ENCODE results near the gene CAPN3.
"Not testable (repeated sequence)": the region's sequence is repeated elsewhere in the genome, so short reads cannot be mapped to it uniquely, and the experiment has no call there.

The CAPN3 gene

DNA sequence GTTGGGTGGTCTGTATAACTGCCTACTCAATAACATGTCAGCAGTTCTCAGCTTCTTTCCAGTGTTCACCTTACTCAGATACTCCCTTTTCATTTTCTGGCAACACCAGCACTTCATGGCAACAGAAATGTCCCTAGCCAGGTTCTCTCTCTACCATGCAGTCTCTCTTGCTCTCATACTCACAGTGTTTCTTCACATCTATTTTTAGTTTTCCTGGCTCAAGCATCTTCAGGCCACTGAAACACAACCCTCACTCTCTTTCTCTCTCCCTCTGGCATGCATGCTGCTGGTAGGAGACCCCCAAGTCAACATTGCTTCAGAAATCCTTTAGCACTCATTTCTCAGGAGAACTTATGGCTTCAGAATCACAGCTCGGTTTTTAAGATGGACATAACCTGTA is at the start of gene CAPN3:
CAPN3 (plus strand) TSS at position 253 of the 400 bp plus-strand sequence. CDS start 305 bp downstream, outside the sequence.
- no peak for DNase-seq (ENCODE audit: low spot score)

DNA sequence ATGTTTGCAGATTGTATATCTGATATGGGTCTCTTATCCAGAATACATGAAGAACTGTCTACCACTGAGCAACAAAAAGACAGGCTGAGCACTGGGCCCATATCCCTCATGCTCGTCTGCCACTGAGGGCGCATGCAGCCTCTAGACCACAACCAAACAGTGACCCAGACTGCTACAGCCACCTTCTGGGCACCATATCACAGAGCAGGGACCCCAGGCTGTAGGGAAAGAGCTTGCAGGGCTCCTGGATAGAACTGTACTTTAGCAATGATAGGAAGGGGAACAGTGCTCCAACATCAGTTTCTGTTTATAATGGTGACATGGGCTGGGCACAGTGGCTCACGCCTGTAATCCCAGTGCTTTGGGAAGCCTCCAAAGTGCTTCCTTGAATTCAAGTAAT is 45.8 kb upstream of the CAPN3 start:
- peak; percentile 21 for DNase-seq (ENCODE audit: low spot score)

GRCh38 chr15:42314818-42315217 is 44.5 kb upstream of the CAPN3 start:
- no peak for DNase-seq (ENCODE audit: low spot score)

DNA sequence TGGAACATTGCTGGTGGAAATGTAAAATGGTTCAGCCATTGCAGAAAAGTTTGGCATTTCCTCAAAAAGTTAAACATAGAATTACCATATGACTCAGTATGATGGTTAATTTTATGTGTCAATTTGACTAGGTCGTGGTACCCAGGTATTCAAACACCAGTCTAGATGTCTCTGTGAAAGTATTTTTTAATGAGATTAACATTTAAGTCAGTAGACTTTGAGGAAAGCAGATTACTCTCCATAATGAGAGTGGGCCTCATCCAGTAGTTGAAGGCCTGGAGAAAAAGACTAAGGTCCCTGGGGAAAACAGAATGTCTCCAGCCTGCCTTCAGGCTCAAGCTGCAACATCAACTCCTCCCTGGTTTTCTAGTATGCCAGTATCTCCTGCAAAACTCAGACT is 43.8 kb upstream of the CAPN3 start:
- DNase-seq (ENCODE audit: low spot score): no peak

GRCh38 chr15:42316282-42316805 is 43.0 kb upstream of the CAPN3 start:
- DNase-seq (ENCODE audit: low spot score): not testable (repeated sequence)

- DNase-seq (ENCODE audit: low spot score): no peak
Measured at GRCh38 chr15:42319206-42319605, 40.1 kb upstream of the CAPN3 start.

- DNase-seq (ENCODE audit: low spot score): no peak
Measured at GRCh38 chr15:42324308-42324707, 35.0 kb upstream of the CAPN3 start.

GRCh38 chr15:42329161-42329560 is 30.1 kb upstream of the CAPN3 start:
- no peak for DNase-seq (ENCODE audit: low spot score)

DNA sequence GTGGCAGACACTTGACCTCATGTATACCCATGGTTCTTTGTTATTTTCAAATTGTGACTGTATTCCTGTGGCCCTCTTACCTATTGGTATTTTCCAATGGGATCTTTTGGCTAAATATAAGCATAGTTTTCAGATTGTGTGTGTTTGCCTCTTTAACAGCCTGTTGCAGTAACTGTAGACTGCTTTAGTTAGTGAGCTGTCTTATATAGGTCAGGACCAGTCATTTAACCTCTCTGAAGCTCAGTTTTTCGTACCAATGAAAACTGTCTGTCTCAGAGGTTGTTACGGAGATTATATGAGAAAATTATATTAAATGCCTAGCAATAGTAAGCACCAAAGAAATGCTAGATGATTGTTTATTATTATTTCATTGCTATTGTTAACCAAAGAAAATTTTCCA is 29.3 kb upstream of the CAPN3 start:
- DNase-seq (ENCODE audit: low spot score): no peak

GRCh38 chr15:42331235-42331634 is 28.1 kb upstream of the CAPN3 start:
- no peak for DNase-seq (ENCODE audit: low spot score)

DNA sequence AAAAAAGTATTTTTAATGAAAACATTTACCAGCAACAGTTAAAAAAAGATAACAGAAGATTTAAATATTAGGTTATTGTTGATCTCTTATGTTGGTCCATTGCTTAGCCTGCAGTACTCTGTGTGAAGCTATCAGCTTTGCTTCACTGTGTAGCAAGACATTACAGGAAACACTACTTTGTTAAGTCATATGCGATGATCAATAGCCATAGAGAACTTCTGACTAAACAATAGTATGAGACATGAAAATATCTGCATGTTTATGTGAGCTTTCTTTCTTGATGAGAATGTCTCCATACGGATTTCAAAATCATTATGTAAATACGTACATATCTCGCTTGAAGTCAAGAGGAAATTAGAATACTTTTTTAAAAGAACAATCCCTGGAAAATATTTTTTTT is 27.0 kb upstream of the CAPN3 start:
- no peak for DNase-seq (ENCODE audit: low spot score)

DNA sequence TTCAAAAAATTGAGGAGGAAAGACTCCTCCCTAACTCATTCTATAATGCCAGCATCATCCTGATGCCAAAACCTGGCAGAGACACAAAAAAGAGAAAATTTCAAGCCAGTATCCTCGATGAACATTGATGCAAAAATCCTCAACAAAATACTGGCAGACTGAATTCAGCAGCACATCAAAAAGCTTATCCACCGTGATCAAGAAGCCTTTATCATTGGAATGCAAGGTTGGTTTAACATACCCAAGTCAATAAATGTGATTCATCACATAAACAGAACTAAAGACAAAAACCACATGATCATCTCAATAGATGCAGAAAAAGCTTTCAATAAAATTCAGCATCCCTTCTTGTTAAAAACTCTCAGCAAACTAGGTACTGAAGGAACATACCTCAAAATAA is 24.2 kb upstream of the CAPN3 start:
- no peak for DNase-seq (ENCODE audit: low spot score)

DNA sequence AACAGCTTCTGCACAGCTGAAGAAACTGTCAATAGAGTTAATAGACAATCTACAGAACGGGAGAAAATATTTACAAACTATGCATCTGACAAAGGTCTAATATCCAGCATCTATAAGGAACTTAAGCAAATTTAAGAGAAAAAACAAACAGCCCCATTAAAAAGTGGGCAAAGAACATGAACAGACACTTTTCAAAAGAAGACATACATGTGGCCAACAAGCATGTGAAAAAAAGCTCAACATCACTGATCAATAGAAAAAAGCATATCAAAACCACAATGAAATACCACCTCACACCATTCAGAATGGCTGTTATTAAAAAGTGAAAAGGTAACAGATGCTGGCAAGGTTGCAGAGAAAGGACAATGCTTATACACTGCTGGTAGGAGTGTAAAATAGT is 22.7 kb upstream of the CAPN3 start:
- DNase-seq (ENCODE audit: low spot score): not testable (repeated sequence)

- not testable (repeated sequence) for DNase-seq (ENCODE audit: low spot score)
Measured at GRCh38 chr15:42337104-42337503, 22.2 kb upstream of the CAPN3 start.

- DNase-seq (ENCODE audit: low spot score): no peak
Measured at GRCh38 chr15:42338500-42338899, 20.8 kb upstream of the CAPN3 start.

GRCh38 chr15:42343596-42344232 is 15.6 kb upstream of the CAPN3 start:
- no peak for DNase-seq (ENCODE audit: low spot score)

- DNase-seq (ENCODE audit: low spot score): no peak
Measured at GRCh38 chr15:42344763-42345162, 14.5 kb upstream of the CAPN3 start.

- no peak for DNase-seq (ENCODE audit: low spot score)
Measured at GRCh38 chr15:42345504-42345903, 13.8 kb upstream of the CAPN3 start.

DNA sequence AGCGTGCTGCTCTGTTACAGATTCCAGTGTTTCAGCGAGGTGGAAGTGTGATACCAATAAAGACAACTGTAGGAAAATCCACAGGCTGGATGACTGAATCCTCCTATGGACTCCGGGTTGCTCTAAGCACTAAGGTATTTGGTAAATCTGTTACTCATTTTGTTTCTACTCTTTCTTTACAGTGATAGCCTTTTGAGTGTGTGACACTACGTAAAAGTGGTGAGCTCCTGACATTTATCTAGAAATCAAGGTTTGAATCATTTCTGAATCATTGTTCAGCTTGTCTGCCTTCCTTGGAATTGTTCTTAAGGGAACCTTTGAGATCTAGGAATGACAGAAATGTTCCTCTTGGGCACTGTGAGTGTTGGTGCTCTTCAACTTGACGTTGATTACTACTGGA is 11.2 kb upstream of the CAPN3 start:
- DNase-seq (ENCODE audit: low spot score): no peak

DNA sequence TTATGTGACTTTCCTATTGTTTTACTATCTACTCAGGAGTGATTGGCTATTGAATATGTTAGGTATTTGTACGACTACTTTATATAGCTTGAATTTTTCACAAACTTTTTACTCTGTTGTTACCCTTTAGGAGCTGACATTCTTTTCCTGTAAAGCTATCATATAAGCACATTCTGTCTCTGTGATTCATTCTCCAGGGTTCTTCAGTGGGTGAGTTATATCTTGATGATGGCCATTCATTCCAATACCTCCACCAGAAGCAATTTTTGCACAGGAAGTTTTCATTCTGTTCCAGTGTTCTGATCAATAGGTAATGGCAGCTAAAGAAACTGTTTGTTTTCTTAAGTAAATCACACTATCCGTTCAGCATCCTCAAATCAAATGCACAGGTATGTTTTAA is 10.1 kb upstream of the CAPN3 start:
- no peak for DNase-seq (ENCODE audit: low spot score)

DNA sequence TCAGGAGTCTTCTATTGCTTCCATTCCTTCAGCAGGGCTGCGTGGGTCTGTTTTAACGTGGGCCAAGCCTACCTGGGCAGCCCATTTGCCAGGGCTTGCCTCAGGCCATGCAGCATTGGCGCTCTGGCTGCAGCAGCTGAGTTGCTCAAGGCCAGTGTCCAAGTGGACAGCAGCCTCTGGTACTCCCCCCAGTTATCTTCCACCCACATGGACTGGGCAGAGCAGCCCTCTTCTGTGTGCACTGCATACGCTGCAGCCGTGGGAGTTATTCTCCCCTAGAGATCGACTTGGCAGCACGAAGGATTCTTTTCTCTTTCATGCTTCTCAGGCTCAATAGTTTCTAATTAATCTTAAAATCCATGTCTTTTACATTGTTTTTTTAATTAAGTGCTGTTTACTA is 6.9 kb upstream of the CAPN3 start:
- no peak for DNase-seq (ENCODE audit: low spot score)

- DNase-seq (ENCODE audit: low spot score): no peak
Measured at GRCh38 chr15:42353061-42353460, 6.2 kb upstream of the CAPN3 start.

DNA sequence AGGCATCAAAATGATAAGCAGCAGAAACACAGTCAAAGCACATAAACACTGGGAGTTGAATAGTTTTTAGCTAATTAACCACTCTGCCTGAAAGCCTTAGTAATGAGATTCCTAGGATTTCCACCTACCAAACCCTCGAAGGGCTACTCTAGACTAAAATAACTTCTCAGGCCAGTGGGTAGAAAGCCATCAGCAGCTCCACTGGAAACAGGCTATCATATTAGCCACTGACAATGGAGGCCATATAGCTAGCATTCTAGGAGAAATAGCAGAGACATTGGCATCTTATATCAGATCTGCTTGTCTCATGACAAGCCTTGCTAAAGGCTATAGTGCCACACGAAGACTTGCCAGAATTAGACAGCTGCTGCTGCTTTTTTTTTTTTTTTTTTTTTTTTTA is 4.5 kb upstream of the CAPN3 start:
- no peak for DNase-seq (ENCODE audit: low spot score)

DNA sequence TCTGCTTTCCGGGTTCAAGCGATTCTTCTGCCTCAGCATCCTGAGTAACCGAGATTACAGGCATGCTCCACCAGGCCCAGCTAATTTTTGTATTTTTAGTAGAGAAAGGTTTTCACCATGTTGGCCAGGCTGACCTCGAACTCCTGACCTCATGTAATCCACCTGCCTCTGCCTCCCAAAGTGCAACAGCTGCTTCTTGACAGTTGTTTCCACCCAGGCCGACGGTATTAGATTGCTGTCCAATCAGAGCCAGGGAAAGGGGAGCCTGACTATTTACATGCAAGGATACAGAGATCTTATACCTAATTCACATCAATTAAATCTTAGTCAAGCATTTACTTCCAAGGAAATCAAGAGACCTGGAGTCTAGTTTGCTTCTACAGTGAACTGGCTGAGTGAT is 4.0 kb upstream of the CAPN3 start:
- no peak for DNase-seq (ENCODE audit: low spot score)
